Left lung (tissue), 10 donors: ENCODE results near the gene CALCOCO2. TPM values are rescaled to one million over a fixed set of nuclear protein-coding genes. Genes with fewer than 3 reads are reported as not detected.
"Not testable (repeated sequence)": the region's sequence is repeated elsewhere in the genome, so short reads cannot be mapped to it uniquely, and the experiment has no call there.

Experiments used
- ATAC-seq: fragments of 200-7000 bp; cut with Tn5 transposase; one replicate; pipeline ENCODE4 v1.9.1; 2020; ENCODE audit warnings: moderate library complexity
- DNase-seq, 4 donors: peaks; one replicate each; pipeline ENCODE4 v3.0.0-alpha.2; 2013 to 2020
- H3K27ac ChIP-seq, 2 donors: fragments of 200-600 bp; sonication (generic) in 1 of 2; one replicate each; pipeline versions ENCODE4 v1.5.0 to v1.8.0; 2020 to 2021
- H3K27me3 ChIP-seq, 2 donors: fragments of 200-600 bp; sonication (generic) in 1 of 2; one replicate each; pipeline versions ENCODE4 v1.5.0 to v1.8.0; 2020 to 2021
- H3K36me3 ChIP-seq, 2 donors: fragments of 200-600 bp; sonication (generic) in 1 of 2; one replicate each; pipeline versions ENCODE4 v1.5.0 to v1.8.0; 2020 to 2021
- H3K4me1 ChIP-seq, 2 donors: fragments of 200-600 bp; one replicate each; pipeline ENCODE4 v1.8.0; 2021
- H3K4me3 ChIP-seq, 2 donors: fragments of 200-600 bp; sonication (generic) in 1 of 2; one replicate each; pipeline versions ENCODE4 v1.5.0 to v1.8.0; 2020 to 2021; ENCODE audit warnings: mild to moderate bottlenecking in 1 of 2
- H3K9me3 ChIP-seq, 2 donors: fragments of 200-600 bp; sonication (generic) in 1 of 2; one replicate each; pipeline versions ENCODE4 v1.5.0 to v1.8.0; 2020 to 2021
- CTCF ChIP-seq, 2 donors: fragments of 200-600 bp; sonication (generic) in 1 of 2; IDR thresholded peaks; one replicate each; pipeline versions ENCODE4 v1.5.0 to v1.8.0; 2021; ENCODE audit warnings: antibody characterized with exemption in 2 of 2
- intact Hi-C, 2 donors: fragments of 100-400 bp; cut with DNase I; formaldehyde crosslinking; loops; one replicate each; pipeline versions ENCODE4 v1.11.2 to v1.14.2; 2022
- polyA plus RNA-seq, 6 donors: library from polyadenylated mRNA; unstranded; fragments of 120-200 nt; gene quantifications; one replicate each; pipeline ENCODE4 v1.2.1, GENCODE V29; 2013; ENCODE audit not compliant: insufficient read length in 6 of 6
- total RNA-seq, 2 donors: library from RNA; stranded (reverse); fragmentation: NEBNext Ultra II Directional; extraction: Animal tissue kit (Norgen Biotek cat#: 25700); gene quantifications; one replicate each; pipeline ENCODE4 v1.2.1, GENCODE V29; 2021
- donor health status: DM: no; HTN: yes; CAD: no.
- donor health status: DM: no; HTN: no; CAD: no.

The CALCOCO2 gene
- total and polyA plus RNA-seq, 8 donors: 105 to 132 (median 117) TPM

GRCh38 chr17:48815311-48815710 lies 15.5 kb upstream of the CALCOCO2 start:
- intact Hi-C loops: loop anchor here in 1 of 2 donors (5.0 kb wide), 1 partner anchor 62 kb away; no protein-coding TSS in a partner anchor
- peaks cover 7 to 14% of the 10 kb centered on the region in 2 donors for H3K4me1 ChIP-seq
- H3K4me3 ChIP-seq: no peak overlapping the region
- ATAC-seq: no peak
- H3K27me3 ChIP-seq: peaks cover 0 to 59% of the 10 kb centered on the region in 2 donors
- no peaks in the 10 kb centered on the region for H3K9me3 ChIP-seq
- H3K36me3 ChIP-seq: no peaks in the 10 kb centered on the region
- TF ChIP-seq CTCF (IDR thresholded peaks at IDR 0.05): no peak
- DNase-seq: no peak
- H3K27ac ChIP-seq: no peak overlapping the region

GRCh38 chr17:48816438-48816773 lies 14.4 kb upstream of the CALCOCO2 start:
- ATAC-seq (no peak), DNase-seq (no peak)
- H3K36me3 ChIP-seq: no peaks in the 10 kb centered on the region
- H3K9me3 ChIP-seq: no peaks in the 10 kb centered on the region
- TF ChIP-seq CTCF (IDR thresholded peaks at IDR 0.05): no peak
- peaks cover 0 to 60% of the 10 kb centered on the region in 2 donors for H3K27me3 ChIP-seq
- H3K4me3 ChIP-seq: peak overlapping the region; percentile 24 to 32
- peaks cover 7 to 14% of the 10 kb centered on the region in 2 donors for H3K4me1 ChIP-seq
- no peak overlapping the region for H3K27ac ChIP-seq
- intact Hi-C loops: loop anchor here in 1 of 2 donors (5.0 kb wide), 1 partner anchor 61 kb away; no protein-coding TSS in a partner anchor

GRCh38 chr17:48816774-48817590 lies 13.9 kb upstream of the CALCOCO2 start, which contains the start of gene TTLL6:
Gene TTLL6, minus strand, starts transcription at chr17:48817229. Its CDS starts 157 bp downstream, at chr17:48817072.
- Histone ChIP-seq H3K27ac (no peak within 1 kb of the TSS), H3K36me3 (no peaks in the 10 kb centered on the region), H3K9me3 (no peaks in the 10 kb centered on the region), H3K27me3 (peaks cover 0 to 60% of the 10 kb centered on the region in 2 donors), H3K4me3 (peak within 1 kb of the TSS; percentile 24 to 32), H3K4me1 (peaks cover 7 to 14% of the 10 kb centered on the region in 2 donors)
- no peak for TF ChIP-seq CTCF (IDR thresholded peaks at IDR 0.05)
- intact Hi-C loops: loop anchor here in 1 of 2 donors (5.0 kb wide), 1 partner anchor 60 kb away; no protein-coding TSS in a partner anchor
- ATAC-seq: peak; percentile 98
- DNase-seq: peak; percentile 74 to 91 (median 89)

- intact Hi-C loops: loop anchor here in 1 of 2 donors (5.0 kb wide), 1 partner anchor 59 kb away; no protein-coding TSS in a partner anchor
- Histone ChIP-seq H3K36me3 (no peaks in the 10 kb centered on the region), H3K27ac (no peak overlapping the region), H3K9me3 (no peaks in the 10 kb centered on the region), H3K4me1 (peaks cover 7 to 14% of the 10 kb centered on the region in 2 donors), H3K4me3 (no peak overlapping the region), H3K27me3 (peaks cover 0 to 64% of the 10 kb centered on the region in 2 donors)
- ATAC-seq (no peak), DNase-seq (no peak)
- TF ChIP-seq CTCF (IDR thresholded peaks at IDR 0.05): no peak
Observed at GRCh38 chr17:48818361-48818841, 12.4 kb upstream of the CALCOCO2 start.

- Histone ChIP-seq H3K27me3 (peaks cover 0 to 63% of the 10 kb centered on the region in 2 donors), H3K4me1 (peaks cover 7 to 14% of the 10 kb centered on the region in 2 donors), H3K4me3 (no peak overlapping the region), H3K36me3 (no peaks in the 10 kb centered on the region), H3K9me3 (no peaks in the 10 kb centered on the region), H3K27ac (no peak overlapping the region)
- intact Hi-C loops: loop anchor here in 1 of 2 donors (5.0 kb wide), 1 partner anchor 58 kb away; no protein-coding TSS in a partner anchor
- TF ChIP-seq CTCF (IDR thresholded peaks at IDR 0.05): no peak
- no peak for DNase-seq
- no peak for ATAC-seq
Observed at GRCh38 chr17:48819466-48819865, 11.4 kb upstream of the CALCOCO2 start.

GRCh38 chr17:48820936-48821335 lies 9.9 kb upstream of the CALCOCO2 start:
- H3K36me3 ChIP-seq, DNase-seq, H3K9me3 ChIP-seq, H3K27ac ChIP-seq, ATAC-seq, H3K4me3 ChIP-seq, intact Hi-C loops: not testable (repeated sequence)
- Histone ChIP-seq H3K4me1 (peaks cover 7 to 14% of the 10 kb centered on the region in 2 donors), H3K27me3 (peaks cover 0 to 49% of the 10 kb centered on the region in 2 donors)
